AG04449 (cell line): ENCODE results near the gene AFDN.

Experiments used
- CTCF ChIA-PET: fragments of 350-600 bp; formaldehyde crosslinking; extraction: SDS; loops from one replicate; lab custom pipeline; 2021; ENCODE audit warnings: antibody characterized with exemption; lab: Yijun Ruan, JAX
- POLR2A ChIA-PET: fragments of 400-600, 350-600 bp; formaldehyde crosslinking; extraction: SDS; loops from one replicate; lab custom pipeline; 2020; ENCODE audit warnings: antibody characterized with exemption, inconsistent platforms; lab: Yijun Ruan, JAX
- DNase-seq: peaks from one replicate; pipeline ENCODE4 v3.0.0-alpha.2; 2010; ENCODE audit warnings: low read depth, low spot score
- H3K4me3 ChIP-seq: 2 replicates; pipeline ENCODE4 v1.5.1; 2011; ENCODE audit warnings: low read depth, mild to moderate bottlenecking, control low read depth, low read length
- TF ChIP-seq, protein P1 (sequence below): IDR thresholded peaks from one replicate; pipeline ENCODE4 v1.5.1; 2011; ENCODE audit warnings: mild to moderate bottlenecking, moderate library complexity, low read length, control low read depth, inconsistent platforms; ENCODE audit not compliant: insufficient read depth; ENCODE audit errors: missing control alignments

AFDN gene

DNA sequence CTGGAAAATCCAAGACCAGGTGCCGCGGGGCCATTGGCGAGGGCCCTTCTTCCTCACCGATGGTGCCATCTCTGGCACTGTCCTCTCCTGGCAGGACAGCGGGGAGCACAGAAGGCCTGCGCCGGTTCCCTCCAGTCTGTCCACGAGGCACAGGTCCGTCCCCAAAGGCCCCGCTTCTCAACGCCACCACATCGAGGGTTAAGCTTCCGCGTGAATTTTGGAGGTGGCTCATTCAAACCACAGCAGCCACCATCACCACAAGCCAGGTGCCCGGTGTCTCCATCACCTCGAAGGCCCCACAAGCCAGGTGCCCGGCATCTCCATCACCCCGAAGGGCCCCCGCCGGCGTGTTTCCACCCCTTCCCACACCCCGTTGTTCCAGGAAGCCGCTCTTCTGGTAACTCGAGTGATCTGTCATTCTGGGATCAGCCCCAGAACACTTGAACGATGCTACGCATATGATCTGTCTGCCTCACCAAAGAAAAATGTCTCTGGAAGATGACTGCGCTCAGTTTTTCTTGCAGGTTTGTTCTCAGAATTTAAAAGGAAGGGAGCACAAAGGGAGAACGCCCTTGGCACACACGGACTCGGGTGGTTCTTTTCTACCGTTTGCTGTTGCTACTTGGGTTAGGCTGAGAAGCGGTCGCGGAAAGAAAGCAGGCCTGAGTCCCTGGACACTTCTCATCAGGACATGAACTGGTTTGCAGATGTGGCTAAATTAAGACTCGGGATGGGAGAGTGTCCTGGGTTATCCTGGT is 160.9 kb downstream of the AFDN start:
- ChIA-PET POLR2A (no interaction called here), CTCF (no interaction called here)
- TF ChIP-seq, protein P1, sequence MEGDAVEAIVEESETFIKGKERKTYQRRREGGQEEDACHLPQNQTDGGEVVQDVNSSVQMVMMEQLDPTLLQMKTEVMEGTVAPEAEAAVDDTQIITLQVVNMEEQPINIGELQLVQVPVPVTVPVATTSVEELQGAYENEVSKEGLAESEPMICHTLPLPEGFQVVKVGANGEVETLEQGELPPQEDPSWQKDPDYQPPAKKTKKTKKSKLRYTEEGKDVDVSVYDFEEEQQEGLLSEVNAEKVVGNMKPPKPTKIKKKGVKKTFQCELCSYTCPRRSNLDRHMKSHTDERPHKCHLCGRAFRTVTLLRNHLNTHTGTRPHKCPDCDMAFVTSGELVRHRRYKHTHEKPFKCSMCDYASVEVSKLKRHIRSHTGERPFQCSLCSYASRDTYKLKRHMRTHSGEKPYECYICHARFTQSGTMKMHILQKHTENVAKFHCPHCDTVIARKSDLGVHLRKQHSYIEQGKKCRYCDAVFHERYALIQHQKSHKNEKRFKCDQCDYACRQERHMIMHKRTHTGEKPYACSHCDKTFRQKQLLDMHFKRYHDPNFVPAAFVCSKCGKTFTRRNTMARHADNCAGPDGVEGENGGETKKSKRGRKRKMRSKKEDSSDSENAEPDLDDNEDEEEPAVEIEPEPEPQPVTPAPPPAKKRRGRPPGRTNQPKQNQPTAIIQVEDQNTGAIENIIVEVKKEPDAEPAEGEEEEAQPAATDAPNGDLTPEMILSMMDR, result no peak
- H3K4me3 ChIP-seq, result no peak overlapping the region
- DNase-seq, result no peak

DNA sequence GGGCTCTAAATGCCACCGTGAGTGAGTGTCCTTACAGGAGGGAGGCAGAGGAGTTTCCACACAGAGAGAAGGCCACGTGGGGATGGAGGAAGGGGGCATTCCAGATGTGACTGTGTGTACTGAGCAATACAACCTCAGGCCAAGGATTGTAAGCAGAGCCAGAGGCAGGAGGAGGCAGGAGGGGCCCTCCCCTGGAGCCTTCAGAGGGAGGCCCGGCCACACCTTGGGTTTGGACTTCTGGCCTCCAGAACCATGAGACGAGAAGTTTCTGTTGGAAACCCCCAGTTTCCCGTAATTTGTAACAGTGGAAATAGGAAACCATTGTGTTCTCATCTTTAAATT is 161.4 kb downstream of the AFDN start:
- ChIA-PET POLR2A (no interaction called here), CTCF (no interaction called here)
- no peak overlapping the region for H3K4me3 ChIP-seq
- TF ChIP-seq, protein P1, result no peak
- DNase-seq, result no peak

DNA sequence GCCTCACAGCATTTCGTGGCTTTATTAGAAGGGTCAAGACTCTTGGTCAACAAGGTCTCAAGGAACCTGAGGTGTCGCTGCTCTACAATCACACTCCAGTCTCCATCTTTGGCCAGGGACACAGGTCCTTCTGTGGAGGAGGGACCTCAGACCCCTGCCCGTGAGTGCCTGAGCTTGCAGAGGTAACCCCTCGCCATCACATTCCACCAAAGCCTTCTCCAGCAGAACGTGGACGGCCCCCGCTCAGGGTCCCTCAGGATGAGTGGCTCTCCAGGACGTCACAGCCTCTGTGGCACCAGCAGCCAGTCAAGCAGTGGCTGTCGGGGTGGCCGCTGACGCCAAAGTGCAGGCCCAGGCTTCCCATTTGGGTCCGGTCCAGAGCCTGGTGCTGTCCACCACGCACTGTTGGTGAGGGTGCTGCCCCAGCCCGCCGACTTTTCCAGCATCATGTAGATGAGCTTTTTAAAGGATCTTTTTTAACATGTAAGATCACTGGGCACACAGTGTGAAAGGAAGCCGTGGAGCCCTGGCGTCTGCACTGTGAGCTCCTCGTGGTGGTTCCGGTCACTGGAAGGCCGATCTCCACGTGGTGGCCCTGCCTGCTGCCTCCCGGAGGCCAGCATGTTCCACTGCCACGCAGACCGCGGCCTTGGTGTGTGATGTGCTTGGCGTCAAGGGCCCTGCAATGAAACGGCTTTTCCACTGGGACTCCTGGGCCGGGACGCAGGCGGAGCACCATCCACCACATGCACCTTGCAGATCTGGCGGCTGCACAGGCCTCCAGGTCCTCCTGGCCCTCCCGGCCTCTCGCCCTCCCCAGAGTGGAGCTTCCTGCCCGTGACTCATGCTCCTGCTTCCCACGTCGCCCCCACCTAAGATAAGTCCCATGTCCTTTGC is 162.5 kb downstream of the AFDN start:
- ChIA-PET CTCF (no interaction called here), POLR2A (no interaction called here)
- H3K4me3 ChIP-seq, result no peak overlapping the region
- TF ChIP-seq, protein P1, result no peak
- DNase-seq, result no peak

DNA sequence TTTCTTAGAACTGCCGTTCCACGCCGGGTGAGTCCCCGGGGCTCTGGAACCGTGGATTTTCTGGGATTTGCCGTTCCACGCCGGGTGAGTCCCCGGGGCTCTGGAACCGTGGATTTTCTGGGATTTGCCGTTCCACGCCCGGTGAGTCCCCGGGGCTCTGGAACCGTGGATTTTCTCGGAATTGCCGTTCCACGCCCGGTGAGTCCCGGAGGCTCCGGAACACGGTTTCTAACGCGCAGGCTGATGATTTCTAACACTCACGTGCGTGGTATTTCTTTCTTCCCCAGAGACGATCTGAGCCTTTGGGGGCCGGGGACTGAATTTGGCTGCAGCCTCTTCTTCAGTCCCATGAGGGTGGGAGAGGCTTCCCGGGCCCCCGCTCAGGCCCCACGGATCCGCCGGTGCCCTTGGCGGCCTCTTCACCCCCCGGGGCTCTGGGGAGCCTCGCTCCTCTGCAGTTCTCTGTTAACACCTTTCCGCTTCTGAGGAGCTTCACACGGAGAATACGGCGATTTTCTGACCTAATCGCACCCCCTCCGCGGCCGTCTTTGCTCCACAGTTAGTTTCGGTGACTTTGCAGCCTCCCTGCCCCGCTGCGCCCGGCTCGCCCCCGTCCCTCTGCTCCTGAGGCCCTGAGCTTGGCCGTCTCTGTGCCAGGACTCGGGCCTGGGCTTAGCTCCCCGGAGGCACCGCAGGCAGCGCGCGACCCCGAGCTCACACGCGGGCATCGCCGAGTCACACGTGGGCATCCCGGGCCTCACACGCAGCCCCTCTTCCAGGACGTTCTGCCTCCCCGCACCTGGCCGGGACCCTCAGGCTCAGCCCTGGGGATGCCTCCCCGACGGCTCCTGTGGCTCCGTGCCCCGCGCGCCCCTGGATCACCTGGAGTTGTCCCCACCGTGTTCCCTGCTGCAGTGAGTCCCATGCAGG is 163.6 kb downstream of the AFDN start:
- no peak overlapping the region for H3K4me3 ChIP-seq
- POLR2A ChIA-PET, result no interaction called here
- no peak for DNase-seq
- TF ChIP-seq, protein P1, result no peak
- CTCF ChIA-PET, result no interaction called here

DNA sequence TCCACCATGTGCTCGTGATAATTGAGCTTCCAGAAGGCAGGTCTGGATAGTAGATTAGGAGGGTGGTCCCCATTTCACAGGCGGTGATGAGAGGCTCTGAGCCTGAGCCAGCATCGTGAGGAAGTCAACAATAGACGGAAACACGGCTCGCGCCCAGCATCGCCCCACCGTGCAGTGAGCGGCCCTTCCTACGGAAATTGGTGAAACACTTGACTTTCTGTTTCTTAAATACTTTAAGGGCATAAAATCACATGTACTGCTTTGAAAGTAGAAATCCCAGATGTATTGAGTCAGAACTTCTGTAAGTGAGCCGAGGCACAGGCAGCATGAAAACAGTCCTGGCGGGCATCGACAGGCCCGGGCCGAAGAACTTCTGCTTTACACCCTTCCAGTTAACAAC is 166.5 kb downstream of the AFDN start:
- DNase-seq, result no peak
- ChIA-PET CTCF (no interaction called here), POLR2A (no interaction called here)
- H3K4me3 ChIP-seq, result no peak overlapping the region
- TF ChIP-seq, protein P1, result no peak
